Stimulated activated CD8-positive, alpha-beta memory T cell treated with anti-CD3 and anti-CD28 coated beads, Interleukin-12 subunit alpha, Interleukin-12 subunit beta, amount 100 ng/mL, for 1 hour (primary cell): ENCODE results near the gene EFEMP2.
A peak's percentile ranks its signal among the peaks of the same experiment; 100 is the strongest.

ENCODE experiments used
- DNase-seq: peaks from one replicate; pipeline ENCODE4 v3.0.0-alpha.2; 2020; ENCODE audit warnings: low read depth

Gene EFEMP2

DNA sequence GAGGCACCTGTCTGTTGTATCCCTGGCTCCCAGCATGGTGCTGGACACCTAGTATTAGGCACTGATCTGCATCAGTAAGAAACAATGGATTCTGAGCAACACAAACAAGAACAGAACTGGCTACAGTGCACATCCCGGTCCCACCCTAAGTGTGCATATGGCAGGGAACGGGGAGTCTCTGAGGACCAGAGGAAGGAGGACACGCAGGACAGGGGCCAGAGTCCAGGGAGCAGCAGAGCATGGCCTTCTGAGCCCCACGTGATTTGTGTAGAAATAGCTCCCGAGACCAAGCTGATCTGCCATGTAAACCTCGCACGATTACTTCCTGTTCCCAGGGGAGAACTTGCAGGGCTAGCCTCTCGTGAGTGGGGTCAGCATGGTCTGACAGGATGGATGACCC is 51.5 kb downstream of the EFEMP2 start:
- no peak for DNase-seq

GRCh38 chr11:65817835-65818680 is 54.5 kb downstream of the EFEMP2 start:
- DNase-seq = peak; percentile 92

DNA sequence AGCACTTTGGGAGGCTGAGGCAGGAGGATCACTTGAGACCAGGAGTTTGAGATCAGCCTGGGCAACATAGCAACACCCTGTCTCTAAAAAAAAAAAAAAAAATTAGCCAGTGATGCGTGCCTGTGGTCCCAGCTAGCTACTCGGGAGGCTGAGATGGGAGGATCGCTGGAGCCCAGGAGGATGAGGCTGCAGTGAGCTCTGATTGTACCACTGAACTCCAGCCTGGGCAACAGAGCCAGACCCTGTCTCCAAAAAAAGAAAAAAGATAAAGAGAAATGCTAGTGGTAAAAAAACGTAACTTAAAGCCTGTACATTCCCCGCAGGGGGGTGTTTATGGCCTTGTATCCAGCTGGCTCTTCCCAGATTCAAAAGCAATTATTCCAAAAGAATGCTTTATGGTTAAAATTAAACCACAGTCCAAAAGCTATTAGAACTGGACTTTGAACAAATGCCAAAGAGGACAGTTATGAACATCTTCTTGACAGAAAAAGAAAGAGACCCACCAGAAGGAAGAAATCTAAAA is 55.2 kb downstream of the EFEMP2 start:
- no peak for DNase-seq

DNA sequence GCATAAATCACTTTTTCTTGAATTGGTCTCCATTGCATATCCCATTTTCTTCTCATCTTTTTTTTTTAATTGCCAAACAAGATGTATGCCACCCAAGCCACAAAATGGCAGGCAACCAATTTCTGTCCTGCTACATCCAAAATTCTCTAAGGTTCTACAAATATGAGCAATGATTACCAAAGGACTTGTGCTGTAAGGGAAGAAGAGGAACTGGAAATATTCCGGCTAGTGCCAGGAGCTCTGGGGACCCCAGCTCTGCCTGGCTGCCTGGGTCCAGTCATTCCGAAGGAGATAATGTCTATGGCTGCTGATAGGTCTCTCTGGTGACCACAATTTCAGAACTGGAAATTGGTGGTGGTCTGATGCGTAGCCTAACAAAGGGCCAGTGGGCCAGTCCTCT is 55.9 kb downstream of the EFEMP2 start:
- DNase-seq = no peak
